Dendritic cell treated with granulocyte-macrophage colony-stimulating factor and Interleukin-4, amounts not matched to agents 40 ng/mL and 50 ng/mL, for 4 days (primary cell): Measurements from ENCODE around the gene ZBTB8A.

Experiments used
- H3K27ac Mint-ChIP-seq: one replicate; pipeline ENCODE4 v1.8.0; 2022; ENCODE audit warnings: mild to moderate bottlenecking, mixed read lengths
- H3K27me3 Mint-ChIP-seq: one replicate; pipeline ENCODE4 v1.8.0; 2022; ENCODE audit warnings: mild to moderate bottlenecking, mixed read lengths
- H3K36me3 Mint-ChIP-seq: one replicate; pipeline ENCODE4 v1.8.0; 2022; ENCODE audit warnings: low read depth, mixed read lengths
- H3K4me1 Mint-ChIP-seq: one replicate; pipeline ENCODE4 v1.8.0; 2022; ENCODE audit warnings: low read depth, mixed read lengths
- H3K4me3 Mint-ChIP-seq: one replicate; pipeline ENCODE4 v1.8.0; 2022; ENCODE audit warnings: mild to moderate bottlenecking, moderate library complexity, mixed read lengths
- H3K9me3 Mint-ChIP-seq: one replicate; pipeline ENCODE4 v1.8.0; 2022; ENCODE audit warnings: mixed read lengths
- intact Hi-C: fragments of 100-400 bp; cut with micrococcal nuclease; formaldehyde crosslinking; loops from one replicate; pipeline ENCODE4 v1.15.0; 2022

ZBTB8A gene

DNA sequence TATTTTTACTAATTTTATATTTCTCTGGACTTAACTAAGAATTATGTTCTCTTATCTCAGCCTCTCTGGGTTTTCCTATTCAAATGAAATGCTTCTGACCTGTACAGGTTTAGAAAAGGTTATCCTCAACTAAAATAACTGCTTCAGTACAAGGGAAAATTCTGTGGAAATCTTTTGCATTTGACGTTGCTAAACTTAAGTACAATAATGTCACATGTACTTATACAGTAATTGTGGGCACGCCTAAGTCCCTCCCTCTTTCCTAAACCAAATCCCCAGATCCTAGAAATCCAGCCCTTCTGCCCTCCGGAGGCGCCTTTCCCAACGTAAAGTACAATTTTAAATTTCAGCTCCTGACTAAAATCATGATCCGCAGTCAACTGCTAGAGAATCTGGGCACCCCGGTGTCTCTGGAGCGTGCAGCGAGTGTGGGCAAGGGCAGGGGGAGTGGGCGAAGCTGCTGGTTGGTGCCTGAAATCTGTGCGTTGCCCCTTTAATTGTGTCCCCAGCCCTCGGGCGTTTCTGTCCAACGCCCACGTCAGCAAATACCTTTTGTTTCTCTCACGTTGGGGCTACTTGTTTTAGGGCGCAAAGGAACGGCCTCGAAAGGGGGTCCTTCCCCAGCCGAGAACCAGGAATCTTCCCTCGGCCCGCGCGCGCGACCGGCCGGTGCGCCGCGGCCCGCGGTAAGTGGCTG lies at the start of gene ZBTB8A:
TSS of gene ZBTB8A (plus strand) at position 541 of the 697 bp plus-strand sequence. CDS start 53,505 bp downstream, outside the sequence.
- peaks cover 37% of the 10 kb centered on the region for H3K4me1 Mint-ChIP-seq
- intact Hi-C loops: no loop called here
- peak within 1 kb of the TSS; percentile 73 for H3K4me3 Mint-ChIP-seq
- no peaks in the 10 kb centered on the region for H3K9me3 Mint-ChIP-seq
- H3K36me3 Mint-ChIP-seq: no peaks in the 10 kb centered on the region
- H3K27me3 Mint-ChIP-seq: peaks cover 59% of the 10 kb centered on the region
- H3K27ac Mint-ChIP-seq: peak within 1 kb of the TSS; percentile 76

- intact Hi-C loops: no loop called here
- no peak overlapping the region for H3K4me3 Mint-ChIP-seq
- no peak overlapping the region for H3K27ac Mint-ChIP-seq
Measured at GRCh38 chr1:32489774-32490454, 49.3 kb upstream of the ZBTB8A start.

GRCh38 chr1:32491386-32491785 lies 47.8 kb upstream of the ZBTB8A start:
- no peaks in the 10 kb centered on the region for H3K36me3 Mint-ChIP-seq
- no peaks in the 10 kb centered on the region for H3K9me3 Mint-ChIP-seq
- H3K4me3 Mint-ChIP-seq: no peak overlapping the region
- H3K27me3 Mint-ChIP-seq: peaks cover 9% of the 10 kb centered on the region
- H3K4me1 Mint-ChIP-seq: no peaks in the 10 kb centered on the region
- intact Hi-C loops: no loop called here
- no peak overlapping the region for H3K27ac Mint-ChIP-seq

More at GRCh38 chr1:32489774-32490454, 49.3 kb upstream of the ZBTB8A start:
- peaks cover 13% of the 10 kb centered on the region for H3K27me3 Mint-ChIP-seq
- no peaks in the 10 kb centered on the region for H3K4me1 Mint-ChIP-seq
- H3K9me3 Mint-ChIP-seq: no peaks in the 10 kb centered on the region
- H3K36me3 Mint-ChIP-seq: no peaks in the 10 kb centered on the region

DNA sequence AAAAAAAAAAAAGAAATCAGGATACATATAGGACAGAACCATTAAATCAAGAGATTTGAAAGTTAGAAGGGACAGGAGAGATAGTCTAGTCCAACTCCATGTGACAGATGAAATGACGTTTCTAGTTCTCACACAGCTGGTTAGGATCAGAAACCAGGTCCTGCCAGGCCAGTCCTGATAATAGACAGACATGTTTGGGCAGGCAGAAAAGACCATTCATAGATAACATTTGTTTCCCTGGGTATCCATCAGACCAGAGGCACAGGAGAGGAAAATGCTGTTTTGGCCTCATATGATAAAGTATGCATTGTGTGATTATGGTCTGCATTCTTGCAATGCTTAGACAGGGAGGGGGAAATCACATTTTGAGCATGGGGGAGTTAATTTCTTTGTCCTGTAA lies 45.0 kb upstream of the ZBTB8A start:
- no peaks in the 10 kb centered on the region for H3K9me3 Mint-ChIP-seq
- no peak overlapping the region for H3K4me3 Mint-ChIP-seq
- H3K4me1 Mint-ChIP-seq: no peaks in the 10 kb centered on the region
- peaks cover 9% of the 10 kb centered on the region for H3K27me3 Mint-ChIP-seq
- no peaks in the 10 kb centered on the region for H3K36me3 Mint-ChIP-seq
- intact Hi-C loops: no loop called here
- H3K27ac Mint-ChIP-seq: no peak overlapping the region

DNA sequence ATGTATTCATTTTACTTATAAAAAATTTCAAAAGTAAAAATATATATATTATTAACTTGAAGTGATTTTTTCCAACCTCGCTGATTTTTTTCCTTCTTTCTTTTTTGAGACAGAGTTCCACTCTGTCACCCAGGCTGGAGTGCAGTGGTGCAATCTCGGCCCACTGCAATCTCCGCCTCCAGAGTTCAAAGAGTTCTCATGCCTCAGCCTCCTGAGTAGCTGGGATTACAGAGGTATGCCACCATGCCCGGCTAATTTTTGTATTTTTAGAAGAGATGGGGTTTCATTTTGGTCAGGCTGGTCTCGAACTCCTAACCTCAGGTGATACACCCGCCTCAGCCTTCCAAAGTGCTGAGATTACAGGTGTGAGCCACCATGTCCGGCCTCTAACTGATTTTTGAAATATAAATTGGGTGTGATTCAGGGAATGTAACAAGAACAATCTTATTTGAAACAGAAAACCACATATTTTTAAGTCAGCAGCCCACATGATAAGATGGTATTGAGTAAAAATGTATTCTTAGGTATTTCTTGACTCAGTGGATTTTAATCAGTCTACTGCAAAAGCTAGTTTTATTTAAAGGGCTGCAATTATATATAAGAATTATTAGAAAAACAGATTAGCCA lies 44.4 kb upstream of the ZBTB8A start:
- intact Hi-C loops: no loop called here
- Mint-ChIP-seq H3K36me3 (no peaks in the 10 kb centered on the region), H3K27ac (no peak overlapping the region), H3K9me3 (no peaks in the 10 kb centered on the region), H3K27me3 (peaks cover 8% of the 10 kb centered on the region), H3K4me3 (no peak overlapping the region), H3K4me1 (no peaks in the 10 kb centered on the region)

DNA sequence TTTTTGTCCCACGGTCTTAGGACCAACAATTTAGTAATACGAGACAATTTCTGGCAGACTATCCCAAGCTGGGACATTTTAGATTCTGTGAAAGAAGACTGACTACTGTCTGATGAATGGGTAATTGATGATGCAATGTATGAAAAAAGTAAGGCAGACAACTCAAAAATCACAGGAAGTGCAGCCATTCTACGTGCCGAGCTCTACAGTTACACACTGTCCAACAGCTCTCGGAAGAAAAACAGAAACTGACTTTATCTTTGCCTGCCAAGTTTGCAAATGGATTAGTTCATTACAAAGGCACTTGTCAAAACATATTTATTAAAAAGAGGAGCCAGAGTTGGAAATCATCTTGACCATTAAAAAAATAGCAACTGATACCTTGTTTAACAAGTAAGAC lies 43.1 kb upstream of the ZBTB8A start:
- H3K4me3 Mint-ChIP-seq: no peak overlapping the region
- H3K36me3 Mint-ChIP-seq: no peaks in the 10 kb centered on the region
- no peaks in the 10 kb centered on the region for H3K4me1 Mint-ChIP-seq
- intact Hi-C loops: no loop called here
- H3K9me3 Mint-ChIP-seq: no peaks in the 10 kb centered on the region
- H3K27me3 Mint-ChIP-seq: peaks cover 8% of the 10 kb centered on the region
- H3K27ac Mint-ChIP-seq: no peak overlapping the region

- no peaks in the 10 kb centered on the region for H3K4me1 Mint-ChIP-seq
- H3K9me3 Mint-ChIP-seq: no peaks in the 10 kb centered on the region
- H3K36me3 Mint-ChIP-seq: no peaks in the 10 kb centered on the region
- H3K27me3 Mint-ChIP-seq: peaks cover 9% of the 10 kb centered on the region
- H3K27ac Mint-ChIP-seq: no peak overlapping the region
- intact Hi-C loops: no loop called here
- H3K4me3 Mint-ChIP-seq: no peak overlapping the region
Measured at GRCh38 chr1:32498751-32499150, 40.5 kb upstream of the ZBTB8A start.

DNA sequence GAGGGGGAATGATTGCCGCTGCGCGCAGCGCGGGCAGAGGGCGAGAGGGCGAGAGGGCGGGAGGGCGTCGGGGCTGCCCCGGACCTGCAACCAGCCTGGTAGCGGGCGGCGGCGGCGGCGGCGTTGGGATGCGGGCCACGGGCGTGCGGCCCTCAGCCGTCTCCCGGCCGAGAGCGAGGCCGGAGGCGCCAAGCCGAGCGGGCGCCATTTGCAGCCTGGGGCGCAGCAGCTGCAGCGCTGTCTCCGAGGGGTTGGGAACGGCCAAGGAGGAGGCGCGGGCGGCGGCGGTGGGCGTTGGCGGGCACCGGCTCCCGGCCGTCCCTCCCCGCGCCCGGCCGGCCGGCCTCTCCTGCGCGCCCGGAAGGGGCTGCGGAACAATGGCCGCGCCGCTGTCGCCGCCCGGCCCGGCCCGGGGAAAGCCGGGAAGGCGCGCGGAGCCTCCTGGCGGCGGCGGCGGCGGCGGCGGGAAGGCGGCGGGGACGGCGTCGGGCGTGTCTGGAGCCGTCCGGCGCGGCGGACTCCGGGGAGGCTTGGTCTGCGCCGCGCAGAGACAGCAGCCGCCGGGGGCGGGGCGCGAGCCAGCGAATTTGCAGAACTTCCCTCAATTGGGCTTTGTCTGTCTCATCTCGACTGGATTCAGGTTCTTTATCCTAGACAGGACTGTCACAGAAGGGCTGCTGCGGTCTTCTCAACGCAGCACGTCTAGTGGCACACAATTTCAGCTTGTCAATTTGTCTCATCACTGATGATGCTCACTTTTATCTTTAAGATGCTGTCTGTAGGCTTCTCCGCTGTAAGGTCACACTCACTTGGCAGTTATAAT lies 38.6 kb upstream of the ZBTB8A start:
- intact Hi-C loops: no loop called here
- no peaks in the 10 kb centered on the region for H3K4me1 Mint-ChIP-seq
- H3K27ac Mint-ChIP-seq: peak overlapping the region; percentile 91
- H3K4me3 Mint-ChIP-seq: peak overlapping the region; percentile 88
- H3K36me3 Mint-ChIP-seq: no peaks in the 10 kb centered on the region
- peaks cover 7% of the 10 kb centered on the region for H3K9me3 Mint-ChIP-seq
- peaks cover 12% of the 10 kb centered on the region for H3K27me3 Mint-ChIP-seq

GRCh38 chr1:32501865-32502264 lies 37.4 kb upstream of the ZBTB8A start:
- Mint-ChIP-seq H3K27ac (no peak overlapping the region), H3K4me1 (no peaks in the 10 kb centered on the region), H3K4me3 (no peak overlapping the region), H3K9me3 (peaks cover 7% of the 10 kb centered on the region), H3K27me3 (peaks cover 14% of the 10 kb centered on the region), H3K36me3 (no peaks in the 10 kb centered on the region)
- intact Hi-C loops: no loop called here

DNA sequence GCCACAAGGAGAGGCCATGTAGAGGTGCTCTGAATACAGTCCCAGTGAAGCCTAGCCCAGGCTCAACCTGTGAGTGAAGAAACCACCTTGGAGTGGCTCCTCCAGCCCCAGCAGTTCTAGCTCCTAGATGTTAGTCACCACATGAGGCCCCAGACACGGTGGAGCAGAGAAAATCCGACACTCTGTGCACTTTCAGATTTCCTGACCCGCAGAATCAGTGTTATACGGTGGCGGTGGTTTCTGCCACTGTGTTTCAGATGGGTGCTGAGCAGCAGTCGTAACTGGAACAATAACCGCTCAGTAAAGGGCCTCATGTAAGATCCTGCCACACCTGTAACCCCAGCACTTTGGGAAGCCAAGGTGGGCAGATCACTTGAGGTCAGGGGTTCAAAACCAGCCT lies 36.1 kb upstream of the ZBTB8A start:
- Mint-ChIP-seq H3K4me3 (no peak overlapping the region), H3K36me3 (no peaks in the 10 kb centered on the region), H3K27me3 (peaks cover 12% of the 10 kb centered on the region), H3K27ac (no peak overlapping the region), H3K9me3 (peaks cover 7% of the 10 kb centered on the region), H3K4me1 (no peaks in the 10 kb centered on the region)
- intact Hi-C loops: no loop called here

DNA sequence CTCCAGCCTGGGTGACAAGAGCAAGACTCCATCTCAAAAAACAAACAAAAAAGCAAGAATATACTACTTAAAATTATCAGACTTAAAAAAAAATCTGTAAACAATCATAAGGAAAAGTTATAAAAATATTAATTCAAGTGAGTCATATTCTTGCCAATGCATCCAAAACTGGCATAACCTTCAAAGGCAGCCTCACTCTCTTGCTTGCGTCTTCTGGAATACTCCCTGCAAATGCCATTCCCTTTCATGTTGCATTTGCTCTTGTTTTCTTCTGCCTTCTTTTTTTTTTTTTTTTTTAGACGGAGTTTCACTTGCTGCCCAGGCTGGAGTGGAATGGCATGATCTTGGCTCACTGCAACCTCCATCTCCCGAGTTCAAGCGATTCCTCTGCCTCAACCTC lies 32.2 kb upstream of the ZBTB8A start:
- intact Hi-C loops: no loop called here
- H3K9me3 Mint-ChIP-seq: peaks cover 7% of the 10 kb centered on the region
- H3K36me3 Mint-ChIP-seq: no peaks in the 10 kb centered on the region
- no peak overlapping the region for H3K4me3 Mint-ChIP-seq
- peaks cover 11% of the 10 kb centered on the region for H3K27me3 Mint-ChIP-seq
- H3K4me1 Mint-ChIP-seq: no peaks in the 10 kb centered on the region
- no peak overlapping the region for H3K27ac Mint-ChIP-seq

DNA sequence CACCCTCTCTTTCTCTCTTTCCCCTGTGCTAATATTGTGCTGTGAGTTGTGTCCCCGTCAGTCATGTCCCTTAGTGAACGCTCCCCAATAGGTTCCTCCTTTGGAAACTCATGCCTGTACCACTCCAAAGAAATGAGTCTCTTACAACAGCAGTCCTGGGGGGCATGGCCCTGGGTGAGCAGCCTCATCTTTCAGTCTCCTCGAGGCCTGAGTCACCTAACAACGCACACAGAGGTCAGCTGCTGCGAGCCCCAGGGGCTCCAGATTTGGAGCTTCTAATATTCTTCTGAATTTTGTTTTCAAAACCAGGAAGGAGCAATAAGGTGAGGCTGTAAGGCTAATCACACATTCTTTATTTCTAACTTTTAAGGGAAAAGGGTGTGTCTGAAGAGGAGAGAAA lies 30.5 kb upstream of the ZBTB8A start:
- Mint-ChIP-seq H3K4me1 (no peaks in the 10 kb centered on the region), H3K4me3 (no peak overlapping the region), H3K27ac (no peak overlapping the region), H3K9me3 (peaks cover 7% of the 10 kb centered on the region), H3K36me3 (no peaks in the 10 kb centered on the region), H3K27me3 (peaks cover 14% of the 10 kb centered on the region)
- intact Hi-C loops: no loop called here

- peaks cover 4% of the 10 kb centered on the region for H3K9me3 Mint-ChIP-seq
- H3K4me3 Mint-ChIP-seq: no peak overlapping the region
- intact Hi-C loops: no loop called here
- H3K27me3 Mint-ChIP-seq: peaks cover 12% of the 10 kb centered on the region
- H3K36me3 Mint-ChIP-seq: no peaks in the 10 kb centered on the region
- no peak overlapping the region for H3K27ac Mint-ChIP-seq
- H3K4me1 Mint-ChIP-seq: no peaks in the 10 kb centered on the region
Measured at GRCh38 chr1:32509939-32510338, 29.3 kb upstream of the ZBTB8A start.

DNA sequence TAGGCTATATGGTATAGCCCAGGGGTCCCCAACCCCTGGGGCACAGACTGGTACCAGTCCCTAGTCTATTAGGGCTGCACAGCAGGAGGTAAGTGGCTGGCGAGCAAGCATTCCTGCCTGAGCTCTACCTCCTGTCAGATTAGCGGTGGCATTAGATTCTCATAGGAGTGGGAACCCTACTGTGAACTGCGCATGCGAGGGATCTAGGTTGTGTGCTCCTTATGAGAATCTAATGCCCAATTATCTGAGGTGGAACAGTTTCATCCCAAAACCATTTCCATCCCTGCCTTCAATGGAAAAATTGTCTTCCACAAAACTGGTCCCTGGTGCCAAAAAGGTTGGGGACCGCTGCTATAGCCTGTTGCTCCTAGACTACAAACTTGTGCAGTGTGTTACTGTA lies 22.8 kb upstream of the ZBTB8A start:
- intact Hi-C loops: no loop called here
- no peak overlapping the region for H3K27ac Mint-ChIP-seq
- H3K27me3 Mint-ChIP-seq: peaks cover 7% of the 10 kb centered on the region

More for the DNA sequence above, 22.8 kb upstream of the ZBTB8A start:
- Mint-ChIP-seq H3K4me3 (no peak overlapping the region), H3K4me1 (peaks cover 5% of the 10 kb centered on the region), H3K9me3 (no peaks in the 10 kb centered on the region), H3K36me3 (no peaks in the 10 kb centered on the region)
